ENCODE results near the gene OR9Q1. TPM values are rescaled to one million over a fixed set of nuclear protein-coding genes. Genes with fewer than 3 reads are reported as not detected.

The OR9Q1 gene
- total RNA-seq, 2 experiments from 2014 or later = not detected

GRCh38 chr11:58227956-58228615, 204.4 kb downstream of the OR9Q1 start:
- no peaks in the 10 kb centered on the region for H3K36me3 Mint-ChIP-seq (ENCODE audit: low read depth)
- CTCF ChIA-PET = no interaction called here
- H3K27ac Mint-ChIP-seq = no peak overlapping the region
- no peak overlapping the region for H3K4me3 Mint-ChIP-seq
- no peaks in the 10 kb centered on the region for H3K9me3 Mint-ChIP-seq
- peaks cover 3% of the 10 kb centered on the region for H3K27me3 Mint-ChIP-seq (ENCODE audit: low read depth)
- intact Hi-C loops (cut with micrococcal nuclease) = no loop called here
- no peak for DNase-seq
- H3K4me1 Mint-ChIP-seq (ENCODE audit: low read depth) = no peaks in the 10 kb centered on the region

Other genes starting within 250 kb of the OR9Q1 start
- not detected for gene OR6Q1, start 7.1 kb downstream of the OR9Q1 start, total RNA-seq
- gene OR9I1, start 101.6 kb downstream of the OR9Q1 start, total RNA-seq = not detected
- gene OR9Q2, start 165.2 kb downstream of the OR9Q1 start, total RNA-seq = not detected
- not detected for gene OR1S2, start 180.3 kb downstream of the OR9Q1 start, total RNA-seq
- gene OR1S1, start 188.8 kb downstream of the OR9Q1 start, total RNA-seq = not detected
- not detected for gene OR10Q1, start 205.0 kb downstream of the OR9Q1 start, total RNA-seq
- gene OR10W1, start 244.4 kb downstream of the OR9Q1 start, total RNA-seq = not detected

Measured in activated naive CD4-positive, alpha-beta T cell treated with anti-CD3 and anti-CD28 coated beads for 36 hours (primary cell).